GM23338 (cell line): ENCODE measurements around the gene UCK1.

Experiments
- CREB1 ChIP-seq: fragments of 250-450 bp; sonication (Bioruptor Pico); IDR thresholded peaks from 2 replicates; pipeline ENCODE4 v1.5.0; 2020; ENCODE audit warnings: low read depth, mild to moderate bottlenecking, moderate library complexity
- EZH2 ChIP-seq: fragments of 200-600 bp; sonication (generic); IDR thresholded peaks from one replicate; pipeline ENCODE4 v1.8.0; 2017; ENCODE audit warnings: antibody characterized with exemption, mild to moderate bottlenecking, low read depth; ENCODE audit not compliant: unreplicated experiment
- EZH2phosphoT487 ChIP-seq: fragments of 200-600 bp; sonication (generic); IDR thresholded peaks from one replicate; pipeline ENCODE4 v1.8.1; 2018; ENCODE audit warnings: antibody characterized with exemption; ENCODE audit not compliant: unreplicated experiment
- NANOG ChIP-seq: IDR thresholded peaks from 2 replicates; pipeline ENCODE4 v1.6.1; 2016; ENCODE audit warnings: antibody characterized with exemption, borderline replicate concordance
- POLR2AphosphoS5 ChIP-seq: IDR thresholded peaks from 2 replicates; pipeline ENCODE4 v1.6.1; 2016; ENCODE audit warnings: antibody characterized with exemption, low read depth
- ZNF331 ChIP-seq: fragments of 250-450 bp; sonication (Bioruptor Pico); IDR thresholded peaks from 2 replicates; pipeline ENCODE4 v1.5.0; 2020; ENCODE audit warnings: low read depth, mild to moderate bottlenecking, moderate library complexity
- TF ChIP-seq, protein P1 (sequence below), 2 experiments: fragments of 200-600 bp in 1 of 2; sonication (generic) in 1 of 2; conservative IDR thresholded peaks; 2 replicates each; pipeline versions ENCODE4 v1.5.1 to v1.6.1; 2016 to 2017; ENCODE audit warnings: antibody characterized with exemption in 2 of 2, low read depth in 2 of 2, mild to moderate bottlenecking in 2 of 2, moderate library complexity in 1 of 2
- TF ChIP-seq, protein P2 (sequence below): IDR thresholded peaks from one replicate; pipeline ENCODE4 v1.6.1; 2018; ENCODE audit warnings: antibody characterized with exemption; ENCODE audit not compliant: unreplicated experiment

DNA sequence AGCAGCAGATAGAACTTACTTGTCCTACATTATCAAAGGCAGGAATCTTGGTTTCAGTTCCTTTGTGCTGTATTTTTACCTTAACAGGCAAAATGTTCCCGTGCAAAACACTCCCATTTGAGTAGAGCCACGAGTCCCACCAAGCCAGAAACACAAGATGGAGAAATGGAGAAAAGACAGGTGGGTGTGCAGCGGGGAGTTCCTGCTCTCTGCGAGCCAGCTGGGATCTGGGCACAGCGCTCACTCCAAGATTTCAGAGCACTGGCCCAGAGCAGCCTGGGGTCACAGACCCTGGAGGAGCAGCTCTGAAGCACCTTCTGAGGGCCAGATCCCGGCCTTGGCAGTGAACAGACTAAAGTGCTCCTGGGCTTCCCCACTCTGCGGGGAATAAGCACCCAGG, 2.9 kb downstream of the UCK1 start:
- TF ChIP-seq, protein P1, sequence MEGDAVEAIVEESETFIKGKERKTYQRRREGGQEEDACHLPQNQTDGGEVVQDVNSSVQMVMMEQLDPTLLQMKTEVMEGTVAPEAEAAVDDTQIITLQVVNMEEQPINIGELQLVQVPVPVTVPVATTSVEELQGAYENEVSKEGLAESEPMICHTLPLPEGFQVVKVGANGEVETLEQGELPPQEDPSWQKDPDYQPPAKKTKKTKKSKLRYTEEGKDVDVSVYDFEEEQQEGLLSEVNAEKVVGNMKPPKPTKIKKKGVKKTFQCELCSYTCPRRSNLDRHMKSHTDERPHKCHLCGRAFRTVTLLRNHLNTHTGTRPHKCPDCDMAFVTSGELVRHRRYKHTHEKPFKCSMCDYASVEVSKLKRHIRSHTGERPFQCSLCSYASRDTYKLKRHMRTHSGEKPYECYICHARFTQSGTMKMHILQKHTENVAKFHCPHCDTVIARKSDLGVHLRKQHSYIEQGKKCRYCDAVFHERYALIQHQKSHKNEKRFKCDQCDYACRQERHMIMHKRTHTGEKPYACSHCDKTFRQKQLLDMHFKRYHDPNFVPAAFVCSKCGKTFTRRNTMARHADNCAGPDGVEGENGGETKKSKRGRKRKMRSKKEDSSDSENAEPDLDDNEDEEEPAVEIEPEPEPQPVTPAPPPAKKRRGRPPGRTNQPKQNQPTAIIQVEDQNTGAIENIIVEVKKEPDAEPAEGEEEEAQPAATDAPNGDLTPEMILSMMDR (conservative IDR thresholded peaks at IDR 0.05; ENCODE audit: low read depth in 2 of 2) = no peak
- no peak for TF ChIP-seq EZH2phosphoT487
- no peak for TF ChIP-seq EZH2
- no peak for TF ChIP-seq NANOG
- TF ChIP-seq POLR2AphosphoS5 = no peak
- TF ChIP-seq, protein P2, sequence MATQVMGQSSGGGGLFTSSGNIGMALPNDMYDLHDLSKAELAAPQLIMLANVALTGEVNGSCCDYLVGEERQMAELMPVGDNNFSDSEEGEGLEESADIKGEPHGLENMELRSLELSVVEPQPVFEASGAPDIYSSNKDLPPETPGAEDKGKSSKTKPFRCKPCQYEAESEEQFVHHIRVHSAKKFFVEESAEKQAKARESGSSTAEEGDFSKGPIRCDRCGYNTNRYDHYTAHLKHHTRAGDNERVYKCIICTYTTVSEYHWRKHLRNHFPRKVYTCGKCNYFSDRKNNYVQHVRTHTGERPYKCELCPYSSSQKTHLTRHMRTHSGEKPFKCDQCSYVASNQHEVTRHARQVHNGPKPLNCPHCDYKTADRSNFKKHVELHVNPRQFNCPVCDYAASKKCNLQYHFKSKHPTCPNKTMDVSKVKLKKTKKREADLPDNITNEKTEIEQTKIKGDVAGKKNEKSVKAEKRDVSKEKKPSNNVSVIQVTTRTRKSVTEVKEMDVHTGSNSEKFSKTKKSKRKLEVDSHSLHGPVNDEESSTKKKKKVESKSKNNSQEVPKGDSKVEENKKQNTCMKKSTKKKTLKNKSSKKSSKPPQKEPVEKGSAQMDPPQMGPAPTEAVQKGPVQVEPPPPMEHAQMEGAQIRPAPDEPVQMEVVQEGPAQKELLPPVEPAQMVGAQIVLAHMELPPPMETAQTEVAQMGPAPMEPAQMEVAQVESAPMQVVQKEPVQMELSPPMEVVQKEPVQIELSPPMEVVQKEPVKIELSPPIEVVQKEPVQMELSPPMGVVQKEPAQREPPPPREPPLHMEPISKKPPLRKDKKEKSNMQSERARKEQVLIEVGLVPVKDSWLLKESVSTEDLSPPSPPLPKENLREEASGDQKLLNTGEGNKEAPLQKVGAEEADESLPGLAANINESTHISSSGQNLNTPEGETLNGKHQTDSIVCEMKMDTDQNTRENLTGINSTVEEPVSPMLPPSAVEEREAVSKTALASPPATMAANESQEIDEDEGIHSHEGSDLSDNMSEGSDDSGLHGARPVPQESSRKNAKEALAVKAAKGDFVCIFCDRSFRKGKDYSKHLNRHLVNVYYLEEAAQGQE = no peak
- no peak for TF ChIP-seq CREB1 (CRISPR knock-in tag)
- no peak for TF ChIP-seq ZNF331
